Panc1 (cell line): ENCODE data around the gene ARL4A. TPM values are rescaled to one million over a fixed set of nuclear protein-coding genes. Genes with fewer than 3 reads are reported as not detected.
A peak's percentile ranks its signal among the peaks of the same experiment; 100 is the strongest.

Experiments
- ATAC-seq: fragments of 200-7000 bp; cut with Tn5 transposase; 2 replicates; pipeline ENCODE4 v1.9.1; 2020; ENCODE audit warnings: mild to moderate bottlenecking, moderate library complexity
- BruUV-seq: library from RNA; stranded (reverse); fragments of 400-500 nt; replicated peaks from 2 replicates; lab custom pipeline; 2021; lab: Mats Ljungman, UMichigan
- CTCF ChIA-PET: fragments of 300-600 bp; sonication (Branson Sonifier 250); formaldehyde crosslinking; loops from one replicate; lab custom pipeline; 2022; ENCODE audit warnings: antibody characterized with exemption; lab: Charles Lee
- POLR2A ChIA-PET: fragments of 300-600 bp; sonication (Branson Sonifier 250); formaldehyde crosslinking; loops from one replicate; lab custom pipeline; 2022; ENCODE audit warnings: antibody characterized with exemption; lab: Charles Lee
- DNase-seq: peaks from one replicate; pipeline ENCODE4 v3.0.0-alpha.2; 2010; ENCODE audit warnings: low read depth, low spot score
- H3K27ac ChIP-seq: 2 replicates; pipeline ENCODE4 v1.5.1; 2011; ENCODE audit warnings: mild to moderate bottlenecking, low read length, inconsistent platforms
- H3K27me3 ChIP-seq: fragments of 200-500 bp; sonication (Bioruptor generic); 2 replicates; pipeline ENCODE4 v1.6.0; 2014; ENCODE audit warnings: low read length, inconsistent platforms; ENCODE audit not compliant: control insufficient read depth, insufficient read depth
- H3K36me3 ChIP-seq: fragments of 200-500 bp; sonication (Bioruptor generic); 2 replicates; pipeline ENCODE4 v1.5.1; 2014; ENCODE audit warnings: inconsistent platforms, mild to moderate bottlenecking, low read length, moderate library complexity; ENCODE audit not compliant: control insufficient read depth, insufficient read depth
- H3K4me1 ChIP-seq: 2 replicates; pipeline ENCODE4 v1.5.1; 2011; ENCODE audit warnings: inconsistent platforms, mild to moderate bottlenecking, low read length, moderate library complexity; ENCODE audit not compliant: control insufficient read depth, insufficient read depth
- H3K4me3 ChIP-seq, 2 experiments: 2 replicates each; pipeline ENCODE4 v1.5.1; 2011 to 2012; ENCODE audit warnings: low read depth in 2 of 2, low read length in 2 of 2, mild to moderate bottlenecking in 2 of 2, inconsistent platforms in 1 of 2, moderate library complexity in 1 of 2
- H3K9me3 ChIP-seq: fragments of 200-500 bp; sonication (Bioruptor generic); 2 replicates; pipeline ENCODE4 v1.5.1; 2014; ENCODE audit warnings: low read depth, mild to moderate bottlenecking, inconsistent platforms, low read length, moderate library complexity; ENCODE audit not compliant: control insufficient read depth, insufficient read depth
- CTCF ChIP-seq: fragments of 450-650 bp; IDR thresholded peaks from 2 replicates; pipeline ENCODE4 v1.5.1; 2017; ENCODE audit warnings: mild to moderate bottlenecking
- POLR2AphosphoS5 ChIP-seq: IDR thresholded peaks from 2 replicates; pipeline ENCODE4 v1.6.1; 2012; ENCODE audit warnings: mild to moderate bottlenecking, low read depth, low read length, moderate library complexity
- REST ChIP-seq, 2 experiments: IDR thresholded peaks; 2 replicates each; pipeline ENCODE4 v1.6.1; 2011 to 2012; ENCODE audit warnings: low read depth in 2 of 2, control low read depth in 1 of 2, low read length in 1 of 2, mild to moderate bottlenecking in 1 of 2, moderate library complexity in 1 of 2; ENCODE audit not compliant: insufficient read depth in 1 of 2
- SIN3A ChIP-seq: IDR thresholded peaks from 2 replicates; pipeline ENCODE4 v1.6.1; 2012; ENCODE audit warnings: low read depth, mild to moderate bottlenecking, low read length, moderate library complexity, borderline replicate concordance; ENCODE audit not compliant: insufficient read depth
- TCF7L2 ChIP-seq: IDR thresholded peaks from 2 replicates; pipeline ENCODE4 v1.6.1; 2011; ENCODE audit warnings: mild to moderate bottlenecking, low read depth, low read length, inconsistent platforms
- in situ Hi-C: cut with HindIII; loops from 2 replicates; pipeline ENCODE4 v1.10.0; 2016; ENCODE audit warnings: low sequenced_read_pairs, low pct_unique_long_range_greater_than_20kb
- intact Hi-C: fragments of 100-400 bp; cut with micrococcal nuclease; formaldehyde crosslinking; loops from one replicate; pipeline ENCODE4 v1.10.0; 2022; ENCODE audit not compliant: unreplicated experiment
- total RNA-seq: library from RNA; stranded (reverse); gene quantifications from one replicate; pipeline ENCODE4 v1.2.1, GENCODE V29; 2021; ENCODE audit not compliant: unreplicated experiment

Gene ARL4A
- total RNA-seq, 1 experiment from 2014 or later = 37.4 TPM

- no peaks in the 10 kb centered on the region for H3K36me3 ChIP-seq
- peaks cover 8% of the 10 kb centered on the region for H3K4me1 ChIP-seq
- intact Hi-C loops = no loop called here
- POLR2A ChIA-PET = no interaction called here
- no peak for TF ChIP-seq POLR2AphosphoS5
- TF ChIP-seq TCF7L2 = no peak
- no peak for TF ChIP-seq SIN3A
- no peak for TF ChIP-seq CTCF
- no peak for TF ChIP-seq REST (IDR thresholded peaks at IDR 0.05; ENCODE audit: insufficient read depth in 1 of 2, low read depth in 2 of 2, low read length in 1 of 2)
- no TSS peak for BruUV-seq
- no peaks in the 10 kb centered on the region for H3K9me3 ChIP-seq
- no peak overlapping the region for H3K27ac ChIP-seq
- CTCF ChIA-PET = no interaction called here
- DNase-seq (no peak), ATAC-seq (no peak)
- in situ Hi-C loops = no loop called here
- no peaks in the 10 kb centered on the region for H3K27me3 ChIP-seq
- no peak overlapping the region for H3K4me3 ChIP-seq
Measured at GRCh38 chr7:12714379-12714737, 26.9 kb downstream of the ARL4A start.

GRCh38 chr7:12715372-12716133 lies 28.1 kb downstream of the ARL4A start:
- ChIA-PET CTCF (no interaction called here), POLR2A (no interaction called here)
- ATAC-seq = peak; percentile 66
- in situ Hi-C loops (no loop called here), intact Hi-C loops (no loop called here)
- H3K4me1 ChIP-seq = peaks cover 8% of the 10 kb centered on the region
- BruUV-seq = no TSS peak
- no peaks in the 10 kb centered on the region for H3K27me3 ChIP-seq
- H3K36me3 ChIP-seq = no peaks in the 10 kb centered on the region
- peak overlapping the region; percentile 27; the same call in 1 of the 2 replicates for H3K27ac ChIP-seq
- no peak for DNase-seq
- no peak overlapping the region for H3K4me3 ChIP-seq
- no peaks in the 10 kb centered on the region for H3K9me3 ChIP-seq
- TF ChIP-seq REST (IDR thresholded peaks at IDR 0.05; ENCODE audit: insufficient read depth in 1 of 2, low read depth in 2 of 2, low read length in 1 of 2) (no peak), CTCF (no peak), TCF7L2 (no peak), SIN3A (no peak), POLR2AphosphoS5 (no peak)
